ENCODE data around the gene POC1B.

Gene POC1B

DNA sequence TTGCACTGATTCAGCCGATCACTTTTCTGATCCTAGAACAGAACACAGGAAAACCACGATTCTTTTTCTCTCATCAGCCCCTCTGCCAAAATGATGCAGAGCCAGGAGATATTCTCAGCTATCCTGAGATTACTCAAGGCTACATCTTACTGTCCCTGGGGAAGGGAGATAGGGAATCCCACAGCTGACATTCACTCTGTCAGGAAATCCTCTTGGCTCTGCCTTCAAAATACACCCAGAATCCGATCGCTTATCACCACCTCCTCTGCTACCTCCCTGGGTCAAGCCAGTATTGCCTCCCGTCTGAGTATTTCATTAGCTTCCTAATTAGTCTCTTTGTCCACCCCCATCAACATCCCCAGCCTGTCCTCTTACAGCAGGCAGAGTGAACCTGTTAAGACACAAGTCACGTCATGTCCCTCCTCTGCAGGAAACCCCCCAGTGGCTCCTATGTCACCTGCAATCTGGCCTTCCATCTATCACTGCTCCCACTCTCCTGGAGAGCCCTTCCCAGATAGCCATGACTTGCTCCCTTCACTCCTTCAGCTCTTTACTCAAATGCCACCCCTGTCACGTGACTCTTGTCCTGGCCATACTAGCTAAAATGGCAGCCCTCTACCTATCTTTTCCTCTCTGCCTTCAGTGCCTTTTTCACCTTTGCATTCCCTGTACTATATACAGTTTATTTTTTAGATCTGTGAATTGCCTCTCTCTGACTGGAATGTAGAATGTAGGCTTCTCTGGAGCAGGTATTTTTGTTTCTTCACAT, 71.6 kb downstream of the POC1B start:
- TF ChIP-seq, protein P1, sequence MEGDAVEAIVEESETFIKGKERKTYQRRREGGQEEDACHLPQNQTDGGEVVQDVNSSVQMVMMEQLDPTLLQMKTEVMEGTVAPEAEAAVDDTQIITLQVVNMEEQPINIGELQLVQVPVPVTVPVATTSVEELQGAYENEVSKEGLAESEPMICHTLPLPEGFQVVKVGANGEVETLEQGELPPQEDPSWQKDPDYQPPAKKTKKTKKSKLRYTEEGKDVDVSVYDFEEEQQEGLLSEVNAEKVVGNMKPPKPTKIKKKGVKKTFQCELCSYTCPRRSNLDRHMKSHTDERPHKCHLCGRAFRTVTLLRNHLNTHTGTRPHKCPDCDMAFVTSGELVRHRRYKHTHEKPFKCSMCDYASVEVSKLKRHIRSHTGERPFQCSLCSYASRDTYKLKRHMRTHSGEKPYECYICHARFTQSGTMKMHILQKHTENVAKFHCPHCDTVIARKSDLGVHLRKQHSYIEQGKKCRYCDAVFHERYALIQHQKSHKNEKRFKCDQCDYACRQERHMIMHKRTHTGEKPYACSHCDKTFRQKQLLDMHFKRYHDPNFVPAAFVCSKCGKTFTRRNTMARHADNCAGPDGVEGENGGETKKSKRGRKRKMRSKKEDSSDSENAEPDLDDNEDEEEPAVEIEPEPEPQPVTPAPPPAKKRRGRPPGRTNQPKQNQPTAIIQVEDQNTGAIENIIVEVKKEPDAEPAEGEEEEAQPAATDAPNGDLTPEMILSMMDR (conservative IDR thresholded peaks at IDR 0.05; ENCODE audit: low read depth, low read length) = no peak
- H2AFZ ChIP-seq (ENCODE audit: low read depth) = no peak overlapping the region
- no peaks in the 10 kb centered on the region for H3K27me3 ChIP-seq (ENCODE audit: insufficient read depth, low read depth)
- H4K20me1 ChIP-seq (ENCODE audit: insufficient read depth) = no peaks in the 10 kb centered on the region
- H3K27ac ChIP-seq = no peak overlapping the region
- peaks cover 22% of the 10 kb centered on the region for H3K4me1 ChIP-seq (ENCODE audit: low read depth, poor library complexity, severe bottlenecking)
- no peak overlapping the region for H3K9ac ChIP-seq
- H3K4me2 ChIP-seq = no peak overlapping the region
- no peak overlapping the region for H3K4me3 ChIP-seq (IDR thresholded peaks at IDR 0.05; ENCODE audit: insufficient read depth, low read depth, low read length)
- no peaks in the 10 kb centered on the region for H3K79me2 ChIP-seq (ENCODE audit: insufficient read depth, low read depth)
- H3K36me3 ChIP-seq (ENCODE audit: insufficient read depth) = no peaks in the 10 kb centered on the region

DNA sequence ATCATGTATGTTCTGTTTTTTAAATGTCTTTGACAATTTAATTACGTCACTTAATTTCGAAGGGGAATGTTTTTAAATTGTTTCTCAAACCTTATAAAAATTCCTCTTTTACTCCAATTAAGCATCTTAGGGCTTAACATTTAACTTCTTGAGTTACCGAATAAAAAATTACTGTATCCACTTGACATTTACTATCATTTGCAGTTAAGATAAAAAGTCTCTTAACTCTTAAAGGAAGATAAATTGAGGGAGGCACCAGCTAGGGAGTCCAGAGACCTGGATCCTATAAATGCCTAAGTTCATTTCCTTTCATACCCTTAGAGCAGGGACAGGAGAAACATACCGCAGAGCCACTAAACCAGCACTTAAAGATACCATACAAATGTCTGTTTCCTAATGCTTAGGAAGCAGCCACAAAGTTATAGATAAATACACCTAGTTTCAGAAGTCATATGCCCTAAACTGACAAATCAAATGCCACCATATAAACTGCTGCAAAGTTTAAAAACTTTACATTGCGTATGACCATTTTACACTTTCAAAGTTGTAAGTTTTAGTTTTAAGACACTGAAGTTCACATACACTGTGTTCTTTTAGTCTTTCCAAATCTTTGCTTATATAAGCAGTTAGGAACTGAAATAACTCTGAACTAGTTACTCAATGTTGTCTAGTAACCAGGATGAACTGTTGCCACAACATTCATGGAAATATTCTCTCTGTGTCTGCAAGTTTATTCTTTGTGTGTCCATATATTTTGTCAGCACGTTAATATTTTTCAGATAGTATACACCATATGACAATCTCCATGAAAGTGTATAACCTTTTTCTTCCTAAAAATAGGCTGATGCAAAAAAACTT, 72.5 kb downstream of the POC1B start:
- H3K4me1 ChIP-seq (ENCODE audit: low read depth, poor library complexity, severe bottlenecking) = peaks cover 22% of the 10 kb centered on the region
- H4K20me1 ChIP-seq (ENCODE audit: insufficient read depth) = no peaks in the 10 kb centered on the region
- no peak overlapping the region for H3K9ac ChIP-seq
- TF ChIP-seq, protein P1 (conservative IDR thresholded peaks at IDR 0.05; ENCODE audit: low read depth, low read length) = no peak
- no peak overlapping the region for H3K27ac ChIP-seq
- no peak overlapping the region for H3K4me2 ChIP-seq
- H3K4me3 ChIP-seq (IDR thresholded peaks at IDR 0.05; ENCODE audit: insufficient read depth, low read depth, low read length) = no peak overlapping the region
- no peaks in the 10 kb centered on the region for H3K36me3 ChIP-seq (ENCODE audit: insufficient read depth)
- no peak overlapping the region for H2AFZ ChIP-seq (ENCODE audit: low read depth)
- no peaks in the 10 kb centered on the region for H3K27me3 ChIP-seq (ENCODE audit: insufficient read depth, low read depth)
- H3K79me2 ChIP-seq (ENCODE audit: insufficient read depth, low read depth) = no peaks in the 10 kb centered on the region

DNA sequence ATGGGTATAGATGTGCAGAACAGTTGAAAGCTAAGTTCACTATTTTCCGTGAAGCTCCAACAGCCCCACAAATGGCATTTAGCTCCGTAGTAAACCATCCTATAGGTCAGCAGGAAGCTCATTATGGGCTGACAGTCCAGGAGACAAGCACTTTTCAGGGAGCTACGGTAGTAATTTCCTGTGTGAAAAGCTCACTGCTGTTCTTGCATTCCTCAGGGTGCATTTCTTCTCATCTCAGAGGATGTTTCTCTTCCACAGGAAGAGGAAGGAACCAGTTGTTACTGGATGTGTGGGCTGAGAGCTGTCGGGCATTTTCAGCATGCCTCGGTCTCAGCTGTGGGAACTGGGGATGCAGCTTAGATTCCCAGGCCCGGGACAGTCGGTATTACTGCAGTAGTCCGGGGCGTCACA, 74.0 kb downstream of the POC1B start:
- Histone ChIP-seq H3K4me1 (ENCODE audit: low read depth, poor library complexity, severe bottlenecking) (peaks cover 16% of the 10 kb centered on the region), H3K27me3 (ENCODE audit: insufficient read depth, low read depth) (no peaks in the 10 kb centered on the region), H3K4me2 (no peak overlapping the region), H3K79me2 (ENCODE audit: insufficient read depth, low read depth) (no peaks in the 10 kb centered on the region), H4K20me1 (ENCODE audit: insufficient read depth) (no peaks in the 10 kb centered on the region), H3K36me3 (ENCODE audit: insufficient read depth) (no peaks in the 10 kb centered on the region), H3K4me3 (IDR thresholded peaks at IDR 0.05; ENCODE audit: insufficient read depth, low read depth, low read length) (no peak overlapping the region), H2AFZ (ENCODE audit: low read depth) (no peak overlapping the region), H3K27ac (no peak overlapping the region), H3K9ac (no peak overlapping the region)
- TF ChIP-seq, protein P1 (conservative IDR thresholded peaks at IDR 0.05; ENCODE audit: low read depth, low read length) = no peak

DNA sequence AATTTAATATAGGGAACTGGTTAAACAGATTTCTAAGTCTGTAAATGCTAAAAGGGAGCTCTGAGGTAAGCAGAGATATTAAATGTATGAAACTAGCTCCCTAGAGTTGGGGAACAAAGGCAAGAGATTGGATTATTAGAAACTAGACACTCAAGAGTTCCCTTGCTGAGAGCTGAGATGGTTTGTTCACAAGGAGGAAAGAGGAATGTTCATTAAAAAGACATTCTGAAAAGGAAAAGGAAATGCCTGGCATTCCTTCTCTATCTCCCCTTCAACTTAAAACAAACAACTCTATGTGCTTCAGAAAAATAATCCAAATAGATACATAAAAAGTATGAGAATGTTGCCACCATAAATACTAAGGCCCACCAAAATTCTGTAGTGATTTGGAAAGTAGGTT, 74.9 kb downstream of the POC1B start:
- peaks cover 8% of the 10 kb centered on the region for H3K4me1 ChIP-seq (ENCODE audit: low read depth, poor library complexity, severe bottlenecking)

More for the DNA sequence above, 74.9 kb downstream of the POC1B start:
- H3K27me3 ChIP-seq (ENCODE audit: insufficient read depth, low read depth) = no peaks in the 10 kb centered on the region
- TF ChIP-seq, protein P1 (conservative IDR thresholded peaks at IDR 0.05; ENCODE audit: low read depth, low read length) = no peak
- H3K27ac ChIP-seq = no peak overlapping the region
- no peak overlapping the region for H3K4me2 ChIP-seq
- no peaks in the 10 kb centered on the region for H4K20me1 ChIP-seq (ENCODE audit: insufficient read depth)
- H3K36me3 ChIP-seq (ENCODE audit: insufficient read depth) = no peaks in the 10 kb centered on the region
- H3K79me2 ChIP-seq (ENCODE audit: insufficient read depth, low read depth) = no peaks in the 10 kb centered on the region
- H3K9ac ChIP-seq = no peak overlapping the region
- no peak overlapping the region for H3K4me3 ChIP-seq (IDR thresholded peaks at IDR 0.05; ENCODE audit: insufficient read depth, low read depth, low read length)
- no peak overlapping the region for H2AFZ ChIP-seq (ENCODE audit: low read depth)
